ENCODE data around the gene SLC20A1. TPM values are rescaled to one million over a fixed set of nuclear protein-coding genes. Genes with fewer than 3 reads are reported as not detected.
A peak's percentile ranks its signal among the peaks of the same experiment; 100 is the strongest.

The SLC20A1 gene
- total and polyA plus RNA-seq, 11 donors, result 5.6 to 51.7 (median 12.0) TPM

DNA sequence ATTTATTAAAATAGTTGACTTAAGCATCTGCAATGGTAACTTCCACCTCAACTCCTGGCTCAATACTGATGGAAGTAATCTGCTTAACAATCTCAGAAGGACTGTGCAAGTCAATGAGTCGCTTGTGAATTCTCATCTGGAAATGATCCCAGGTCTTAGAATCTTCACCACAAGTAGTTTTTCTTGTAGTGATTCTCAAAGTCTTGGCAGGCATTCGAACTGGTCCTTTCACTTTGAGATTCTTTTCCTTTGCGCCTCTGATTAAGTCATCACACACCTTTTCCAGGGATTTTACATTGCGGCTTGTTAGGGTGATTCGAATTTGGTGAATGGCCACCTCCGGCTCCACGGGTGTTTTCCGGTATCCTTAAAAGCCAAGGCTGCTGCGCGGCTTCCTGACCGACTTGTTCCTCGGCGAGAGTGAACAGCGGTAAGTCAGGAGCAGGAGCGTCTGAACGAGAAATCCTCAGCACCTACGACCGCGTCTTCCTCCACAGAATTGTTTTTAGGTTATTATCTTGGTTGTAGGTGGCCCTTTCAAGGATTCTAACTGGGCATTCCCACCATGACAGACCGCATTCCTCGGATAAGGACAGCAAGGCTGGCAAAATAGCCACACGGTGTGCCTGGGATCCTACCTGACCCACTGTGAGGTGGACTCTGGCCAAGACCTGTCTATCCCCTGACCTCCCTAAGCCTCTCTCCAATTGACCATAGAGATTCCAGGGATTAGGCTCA is 23.8 kb upstream of the SLC20A1 start:
- H3K27ac ChIP-seq, result peak overlapping the region in 1 of 12 donors; percentile 30
- ATAC-seq (no peak), DNase-seq (peak in 1 of 5 donors; percentile 9)
- no peak for TF ChIP-seq POLR2A (IDR thresholded peaks at IDR 0.05)
- TF ChIP-seq, protein P1, sequence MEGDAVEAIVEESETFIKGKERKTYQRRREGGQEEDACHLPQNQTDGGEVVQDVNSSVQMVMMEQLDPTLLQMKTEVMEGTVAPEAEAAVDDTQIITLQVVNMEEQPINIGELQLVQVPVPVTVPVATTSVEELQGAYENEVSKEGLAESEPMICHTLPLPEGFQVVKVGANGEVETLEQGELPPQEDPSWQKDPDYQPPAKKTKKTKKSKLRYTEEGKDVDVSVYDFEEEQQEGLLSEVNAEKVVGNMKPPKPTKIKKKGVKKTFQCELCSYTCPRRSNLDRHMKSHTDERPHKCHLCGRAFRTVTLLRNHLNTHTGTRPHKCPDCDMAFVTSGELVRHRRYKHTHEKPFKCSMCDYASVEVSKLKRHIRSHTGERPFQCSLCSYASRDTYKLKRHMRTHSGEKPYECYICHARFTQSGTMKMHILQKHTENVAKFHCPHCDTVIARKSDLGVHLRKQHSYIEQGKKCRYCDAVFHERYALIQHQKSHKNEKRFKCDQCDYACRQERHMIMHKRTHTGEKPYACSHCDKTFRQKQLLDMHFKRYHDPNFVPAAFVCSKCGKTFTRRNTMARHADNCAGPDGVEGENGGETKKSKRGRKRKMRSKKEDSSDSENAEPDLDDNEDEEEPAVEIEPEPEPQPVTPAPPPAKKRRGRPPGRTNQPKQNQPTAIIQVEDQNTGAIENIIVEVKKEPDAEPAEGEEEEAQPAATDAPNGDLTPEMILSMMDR (IDR thresholded peaks at IDR 0.05), result no peak
- H3K9me3 ChIP-seq, result no peaks in the 10 kb centered on the region
- H3K4me1 ChIP-seq, result peaks cover 0 to 33% (median 7%) of the 10 kb centered on the region in 12 donors
- intact Hi-C loops (cut with DNase I), result loop anchor here in 1 of 10 donors (5.0 to 10.0 kb wide), 2 partner anchors 73 to 105 kb away; no protein-coding TSS in a partner anchor
- no peak overlapping the region for H3K4me3 ChIP-seq
- WGBS, 4 donors, result 81 to 85% (median 84%) methylated on average over 22 of the region's 22 CpGs
- no peaks in the 10 kb centered on the region for H3K36me3 ChIP-seq
- H3K27me3 ChIP-seq, result no peaks in the 10 kb centered on the region

DNA sequence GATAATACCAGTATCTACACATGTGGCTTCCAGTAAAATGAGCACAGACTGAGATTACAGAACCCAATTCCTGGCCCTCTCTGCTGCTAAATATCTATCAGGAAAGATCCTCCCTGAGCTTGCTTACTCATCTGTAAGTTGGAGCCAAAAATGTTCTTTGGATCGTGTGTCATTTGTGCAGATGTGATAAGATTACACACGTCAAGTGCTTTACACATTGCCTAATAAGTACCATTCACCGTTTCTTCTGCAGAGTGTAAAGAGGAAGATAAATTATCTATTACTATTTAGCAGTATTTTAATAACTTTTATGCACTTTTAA is 23.2 kb upstream of the SLC20A1 start:
- H3K36me3 ChIP-seq, result no peaks in the 10 kb centered on the region
- intact Hi-C loops (cut with DNase I), result loop anchor here in 1 of 10 donors (5.0 to 10.0 kb wide), 2 partner anchors 72 to 105 kb away; no protein-coding TSS in a partner anchor
- TF ChIP-seq, protein P1 (IDR thresholded peaks at IDR 0.05), result no peak
- no peak for TF ChIP-seq POLR2A (IDR thresholded peaks at IDR 0.05)
- 42 to 51% (median 49%) methylated on average over 3 of the region's 3 CpGs for WGBS, 4 donors
- DNase-seq, result no peak
- H3K9me3 ChIP-seq, result no peaks in the 10 kb centered on the region
- no peak for ATAC-seq
- H3K4me1 ChIP-seq, result peaks cover 0 to 38% (median 11%) of the 10 kb centered on the region in 12 donors
- H3K27me3 ChIP-seq, result no peaks in the 10 kb centered on the region
- peak overlapping the region in 1 of 12 donors; percentile 30 for H3K27ac ChIP-seq
- no peak overlapping the region for H3K4me3 ChIP-seq

DNA sequence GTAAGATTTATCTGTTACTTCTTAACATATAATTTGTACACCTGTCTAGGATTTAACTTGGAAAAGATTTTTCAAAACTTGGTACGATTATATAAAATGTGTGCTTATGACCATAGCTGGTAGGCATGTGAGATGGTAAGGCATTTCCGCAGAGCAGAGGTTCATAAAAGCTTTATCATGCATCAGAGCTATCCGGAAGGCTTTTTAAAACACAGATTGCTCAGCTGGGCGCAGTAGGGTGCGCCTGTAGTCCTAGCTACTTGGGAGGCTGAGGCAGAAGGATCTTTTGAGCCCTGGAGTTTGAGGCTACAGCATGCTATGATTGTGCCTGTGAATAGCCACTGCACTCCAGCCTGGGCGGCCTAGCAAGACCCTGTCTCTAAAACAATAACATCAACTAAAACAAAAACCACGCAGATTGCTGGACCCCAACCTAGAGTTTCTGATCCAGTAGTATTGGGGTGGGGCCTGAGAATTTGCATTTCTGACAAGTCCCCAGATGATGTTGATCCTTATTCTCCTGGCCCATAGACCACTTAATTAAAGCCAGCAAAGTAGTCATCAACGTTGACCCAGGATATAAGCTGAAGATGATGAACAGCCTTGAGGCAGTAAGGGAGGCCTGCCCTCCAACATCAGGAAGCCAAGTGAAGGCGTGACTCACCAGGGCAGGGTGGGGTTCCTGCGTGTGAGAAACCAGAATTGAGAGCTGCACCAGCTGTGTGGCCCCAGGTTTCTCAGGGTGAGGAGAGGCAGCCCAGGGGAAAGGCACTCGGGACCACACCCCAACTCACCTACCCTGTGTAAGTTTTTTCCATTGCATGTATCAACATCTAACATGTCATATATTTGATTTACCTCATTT is 21.6 kb upstream of the SLC20A1 start:
- DNase-seq (peak in 2 of 5 donors; percentile 44 to 67), ATAC-seq (peak in 3 of 4 donors; percentile 8 to 46 (median 16))
- Histone ChIP-seq H3K9me3 (no peaks in the 10 kb centered on the region), H3K27ac (peak overlapping the region in 1 of 12 donors; percentile 81), H3K36me3 (no peaks in the 10 kb centered on the region), H3K4me1 (peaks cover 0 to 55% (median 16%) of the 10 kb centered on the region in 12 donors), H3K27me3 (no peaks in the 10 kb centered on the region), H3K4me3 (no peak overlapping the region)
- intact Hi-C loops (cut with DNase I), result loop anchor here in 1 of 10 donors (5.0 to 10.0 kb wide), 2 partner anchors 71 to 103 kb away; no protein-coding TSS in a partner anchor
- TF ChIP-seq, protein P1 (IDR thresholded peaks at IDR 0.05), result no peak
- no peak for TF ChIP-seq POLR2A (IDR thresholded peaks at IDR 0.05)
- 84 to 86% (median 85%) methylated on average over 11 of the region's 11 CpGs for WGBS, 4 donors

All from heart left ventricle (tissue), 16 donors.